ENCODE data around the gene CAMSAP3. TPM values are rescaled to one million over a fixed set of nuclear protein-coding genes. Genes with fewer than 3 reads are reported as not detected.
"Not testable (repeated sequence)": the region's sequence is repeated elsewhere in the genome, so short reads cannot be mapped to it uniquely, and the experiment has no call there.

Gene CAMSAP3
- polyA plus RNA-seq, 1 of the 3 experiments (the other 2 are of a cell fraction) = 0.08 TPM

GRCh38 chr19:7575434-7576040 lies 20.1 kb upstream of the CAMSAP3 start:
- ChIA-PET POLR2A (no interaction called here), CTCF (interaction anchor here (13.0 kb wide), 1 partner anchor 108 kb away, joined by 171 read pairs; the partner anchor contains the start of gene TRAPPC5)
- no peak for DNase-seq
- Histone ChIP-seq H3K4me3 (ENCODE audit: low read depth in 2 of 2, low read length in 1 of 2) (no peak overlapping the region), H3K79me2 (ENCODE audit: insufficient read depth) (no peaks in the 10 kb centered on the region), H2AFZ (ENCODE audit: low read depth) (no peak overlapping the region), H3K36me3 (replicated peaks in 1 of 2; ENCODE audit: control insufficient read depth in 1 of 2, insufficient read depth in 2 of 2, low read length in 1 of 2) (no peaks in the 10 kb centered on the region), H3K27ac (ENCODE audit: low read depth in 2 of 2, low read length in 1 of 2) (no peak overlapping the region), H3K4me1 (ENCODE audit: control insufficient read depth in 1 of 2, insufficient read depth in 2 of 2, low read depth in 1 of 2, low read length in 1 of 2) (no peaks in the 10 kb centered on the region), H3F3A (replicated peaks; ENCODE audit: insufficient read depth) (no peaks in the 10 kb centered on the region), H4K20me1 (ENCODE audit: insufficient read depth) (no peaks in the 10 kb centered on the region), H3K9ac (no peak overlapping the region), H3K9me2 (no peaks in the 10 kb centered on the region), H3K9me3 (no peaks in the 10 kb centered on the region), H3K27me3 (ENCODE audit: insufficient read depth) (peaks cover 42% of the 10 kb centered on the region), H3K4me2 (no peak overlapping the region)
- 50% methylated on average over 9 of the region's 9 CpGs for WGBS (ENCODE audit: low lambda C conversion rate)
- TF ChIP-seq FOXJ3 (CRISPR knock-in tag; IDR thresholded peaks at IDR 0.05) = no peak
- peak; percentile 31; the same call in 1 of the 2 replicates for TF ChIP-seq USF1 (IDR thresholded peaks at IDR 0.05; ENCODE audit: borderline replicate concordance, low read depth)
- TF ChIP-seq NFIC (IDR thresholded peaks at IDR 0.05; ENCODE audit: borderline replicate concordance) = no peak

DNA sequence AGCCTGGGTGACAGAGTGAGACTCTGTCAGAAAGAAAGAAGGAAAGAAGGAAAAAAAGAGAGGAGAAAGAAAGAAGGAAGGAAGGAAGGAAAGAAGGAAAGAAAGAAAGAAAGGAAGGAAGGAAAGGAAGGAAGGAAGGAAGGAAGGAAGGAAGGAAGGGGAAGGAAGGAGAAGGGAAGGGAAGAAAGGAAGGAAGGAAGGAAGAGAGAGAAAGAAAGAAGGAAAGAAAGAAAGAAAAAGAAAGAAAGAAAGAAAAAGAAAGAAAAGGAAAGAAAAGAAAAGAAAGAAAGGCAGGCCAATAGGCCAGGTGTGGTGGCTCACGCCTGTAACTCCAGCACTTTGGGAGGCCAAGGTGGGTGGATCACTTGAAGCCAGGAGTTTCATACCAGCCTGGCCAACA lies 18.2 kb upstream of the CAMSAP3 start:
- H3K79me2 ChIP-seq (ENCODE audit: insufficient read depth); H3K36me3 ChIP-seq (replicated peaks in 1 of 2; ENCODE audit: control insufficient read depth in 1 of 2, insufficient read depth in 2 of 2, low read length in 1 of 2); POLR2A ChIA-PET; H3F3A ChIP-seq (replicated peaks; ENCODE audit: insufficient read depth); H3K4me1 ChIP-seq (ENCODE audit: control insufficient read depth in 1 of 2, insufficient read depth in 2 of 2, low read depth in 1 of 2, low read length in 1 of 2); H3K4me3 ChIP-seq (ENCODE audit: low read depth in 2 of 2, low read length in 1 of 2); H2AFZ ChIP-seq (ENCODE audit: low read depth); H3K9me3 ChIP-seq; H3K27ac ChIP-seq (ENCODE audit: low read depth in 2 of 2, low read length in 1 of 2); H3K9me2 ChIP-seq; H3K4me2 ChIP-seq; H3K9ac ChIP-seq; DNase-seq; H4K20me1 ChIP-seq (ENCODE audit: insufficient read depth): not testable (repeated sequence)
- 90% methylated on average over 1 of the region's 1 CpG for WGBS (ENCODE audit: low lambda C conversion rate)
- CTCF ChIA-PET = interaction anchor here (1.3 to 5.8 kb wide), 2 partner anchors 9 to 222 kb away, joined by 4 to 43 read pairs; no protein-coding TSS in a partner anchor
- H3K27me3 ChIP-seq (ENCODE audit: insufficient read depth) = peaks cover 56% of the 10 kb centered on the region

GRCh38 chr19:7578127-7578526 lies 17.5 kb upstream of the CAMSAP3 start:
- no peak for DNase-seq
- H3K27ac ChIP-seq (ENCODE audit: low read depth in 2 of 2, low read length in 1 of 2) = no peak overlapping the region
- H2AFZ ChIP-seq (ENCODE audit: low read depth) = no peak overlapping the region
- CTCF ChIA-PET = interaction anchor here (1.3 to 5.8 kb wide), 2 partner anchors 10 to 221 kb away, joined by 4 to 43 read pairs; no protein-coding TSS in a partner anchor
- no peaks in the 10 kb centered on the region for H3K9me2 ChIP-seq
- H3K4me1 ChIP-seq (ENCODE audit: control insufficient read depth in 1 of 2, insufficient read depth in 2 of 2, low read depth in 1 of 2, low read length in 1 of 2) = no peaks in the 10 kb centered on the region
- no peak overlapping the region for H3K4me2 ChIP-seq
- 7% methylated on average over 6 of the region's 6 CpGs for WGBS (ENCODE audit: low lambda C conversion rate)
- H3K4me3 ChIP-seq (ENCODE audit: low read depth in 2 of 2, low read length in 1 of 2) = no peak overlapping the region
- H3K9me3 ChIP-seq = no peaks in the 10 kb centered on the region
- peaks cover 62% of the 10 kb centered on the region for H3K27me3 ChIP-seq (ENCODE audit: insufficient read depth)
- H4K20me1 ChIP-seq (ENCODE audit: insufficient read depth) = no peaks in the 10 kb centered on the region
- POLR2A ChIA-PET = no interaction called here
- no peaks in the 10 kb centered on the region for H3F3A ChIP-seq (replicated peaks; ENCODE audit: insufficient read depth)
- no peak overlapping the region for H3K9ac ChIP-seq
- H3K36me3 ChIP-seq (replicated peaks in 1 of 2; ENCODE audit: control insufficient read depth in 1 of 2, insufficient read depth in 2 of 2, low read length in 1 of 2) = no peaks in the 10 kb centered on the region
- H3K79me2 ChIP-seq (ENCODE audit: insufficient read depth) = no peaks in the 10 kb centered on the region
- no peak for TF ChIP-seq NRF1 (IDR thresholded peaks at IDR 0.05; ENCODE audit: low read depth, low read length)
- no peak for TF ChIP-seq FOXM1 (IDR thresholded peaks at IDR 0.05; ENCODE audit: low read depth)
- TF ChIP-seq EZH2phosphoT487 (IDR thresholded peaks at IDR 0.05; ENCODE audit: borderline replicate concordance, low read depth) = no peak
- TF ChIP-seq USF1 (IDR thresholded peaks at IDR 0.05; ENCODE audit: borderline replicate concordance, low read depth) = no peak
- TF ChIP-seq FOSL2 (IDR thresholded peaks at IDR 0.05; ENCODE audit: borderline replicate concordance, low read depth) = no peak
- TF ChIP-seq GATA2 (CRISPR knock-in tag; IDR thresholded peaks at IDR 0.05) = no peak
- TF ChIP-seq TCF12 (IDR thresholded peaks at IDR 0.05) = no peak
- TF ChIP-seq JUND (IDR thresholded peaks at IDR 0.05) = no peak
- TF ChIP-seq RFX5 (IDR thresholded peaks at IDR 0.05; ENCODE audit: low read length) = no peak
- TF ChIP-seq NFIC (IDR thresholded peaks at IDR 0.05; ENCODE audit: borderline replicate concordance) = no peak
- no peak for TF ChIP-seq REST (IDR thresholded peaks at IDR 0.05; ENCODE audit: low read depth, low read length)
- TF ChIP-seq RXRA (IDR thresholded peaks at IDR 0.05; ENCODE audit: borderline replicate concordance, low read depth) = no peak
- TF ChIP-seq, protein P1, sequence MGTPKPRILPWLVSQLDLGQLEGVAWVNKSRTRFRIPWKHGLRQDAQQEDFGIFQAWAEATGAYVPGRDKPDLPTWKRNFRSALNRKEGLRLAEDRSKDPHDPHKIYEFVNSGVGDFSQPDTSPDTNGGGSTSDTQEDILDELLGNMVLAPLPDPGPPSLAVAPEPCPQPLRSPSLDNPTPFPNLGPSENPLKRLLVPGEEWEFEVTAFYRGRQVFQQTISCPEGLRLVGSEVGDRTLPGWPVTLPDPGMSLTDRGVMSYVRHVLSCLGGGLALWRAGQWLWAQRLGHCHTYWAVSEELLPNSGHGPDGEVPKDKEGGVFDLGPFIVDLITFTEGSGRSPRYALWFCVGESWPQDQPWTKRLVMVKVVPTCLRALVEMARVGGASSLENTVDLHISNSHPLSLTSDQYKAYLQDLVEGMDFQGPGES (IDR thresholded peaks at IDR 0.05; ENCODE audit: low read depth, low read length) = no peak
- TF ChIP-seq EP300 (IDR thresholded peaks at IDR 0.05; ENCODE audit: borderline replicate concordance in 1 of 2, low read depth in 1 of 2, low read length in 1 of 2) = no peak

Measured in SK-N-SH (cell line).